ENCODE results near the gene NPSR1. TPM values are rescaled to one million over a fixed set of nuclear protein-coding genes. Genes with fewer than 3 reads are reported as not detected.

Gene NPSR1
- total and polyA plus RNA-seq, 9 of the 15 experiments (the other 6 are each of a cell fraction or from before 2014, with no cell fraction given) = not detected

DNA sequence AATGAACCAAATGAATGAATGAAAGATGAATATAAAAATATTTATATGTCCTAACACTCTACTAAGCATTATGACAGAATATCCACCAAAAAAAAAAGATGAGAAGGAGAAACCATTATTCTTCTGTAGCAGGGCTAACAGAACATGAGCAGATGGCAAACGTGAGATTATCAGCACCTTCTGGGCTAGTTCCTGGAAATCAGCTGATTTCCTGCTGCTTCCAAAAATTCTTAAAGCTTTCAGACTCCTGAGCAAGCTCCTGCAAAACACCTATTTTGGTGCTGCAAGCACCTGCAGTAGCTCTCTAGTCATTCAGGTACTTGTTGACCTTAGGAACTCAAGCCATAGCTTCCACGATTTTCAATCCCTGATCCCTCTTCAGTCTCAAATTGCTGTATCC, 51.8 kb downstream of the NPSR1 start (continued):
- TF ChIP-seq, protein P1, sequence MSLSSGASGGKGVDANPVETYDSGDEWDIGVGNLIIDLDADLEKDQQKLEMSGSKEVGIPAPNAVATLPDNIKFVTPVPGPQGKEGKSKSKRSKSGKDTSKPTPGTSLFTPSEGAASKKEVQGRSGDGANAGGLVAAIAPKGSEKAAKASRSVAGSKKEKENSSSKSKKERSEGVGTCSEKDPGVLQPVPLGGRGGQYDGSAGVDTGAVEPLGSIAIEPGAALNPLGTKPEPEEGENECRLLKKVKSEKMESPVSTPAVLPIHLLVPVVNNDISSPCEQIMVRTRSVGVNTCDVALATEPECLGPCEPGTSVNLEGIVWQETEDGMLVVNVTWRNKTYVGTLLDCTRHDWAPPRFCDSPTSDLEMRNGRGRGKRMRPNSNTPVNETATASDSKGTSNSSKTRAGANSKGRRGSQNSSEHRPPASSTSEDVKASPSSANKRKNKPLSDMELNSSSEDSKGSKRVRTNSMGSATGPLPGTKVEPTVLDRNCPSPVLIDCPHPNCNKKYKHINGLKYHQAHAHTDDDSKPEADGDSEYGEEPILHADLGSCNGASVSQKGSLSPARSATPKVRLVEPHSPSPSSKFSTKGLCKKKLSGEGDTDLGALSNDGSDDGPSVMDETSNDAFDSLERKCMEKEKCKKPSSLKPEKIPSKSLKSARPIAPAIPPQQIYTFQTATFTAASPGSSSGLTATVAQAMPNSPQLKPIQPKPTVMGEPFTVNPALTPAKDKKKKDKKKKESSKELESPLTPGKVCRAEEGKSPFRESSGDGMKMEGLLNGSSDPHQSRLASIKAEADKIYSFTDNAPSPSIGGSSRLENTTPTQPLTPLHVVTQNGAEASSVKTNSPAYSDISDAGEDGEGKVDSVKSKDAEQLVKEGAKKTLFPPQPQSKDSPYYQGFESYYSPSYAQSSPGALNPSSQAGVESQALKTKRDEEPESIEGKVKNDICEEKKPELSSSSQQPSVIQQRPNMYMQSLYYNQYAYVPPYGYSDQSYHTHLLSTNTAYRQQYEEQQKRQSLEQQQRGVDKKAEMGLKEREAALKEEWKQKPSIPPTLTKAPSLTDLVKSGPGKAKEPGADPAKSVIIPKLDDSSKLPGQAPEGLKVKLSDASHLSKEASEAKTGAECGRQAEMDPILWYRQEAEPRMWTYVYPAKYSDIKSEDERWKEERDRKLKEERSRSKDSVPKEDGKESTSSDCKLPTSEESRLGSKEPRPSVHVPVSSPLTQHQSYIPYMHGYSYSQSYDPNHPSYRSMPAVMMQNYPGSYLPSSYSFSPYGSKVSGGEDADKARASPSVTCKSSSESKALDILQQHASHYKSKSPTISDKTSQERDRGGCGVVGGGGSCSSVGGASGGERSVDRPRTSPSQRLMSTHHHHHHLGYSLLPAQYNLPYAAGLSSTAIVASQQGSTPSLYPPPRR (CRISPR knock-in tag; IDR thresholded peaks at IDR 0.05; ENCODE audit: borderline replicate concordance) = no peak
- TF ChIP-seq PRMT5 (CRISPR knock-in tag; IDR thresholded peaks at IDR 0.05) (no peak), MAZ (CRISPR knock-in tag; conservative IDR thresholded peaks at IDR 0.05 in 1 of 2, IDR thresholded peaks at IDR 0.05 in 1 of 2) (no peak), GATA2 (CRISPR knock-in tag; IDR thresholded peaks at IDR 0.05) (no peak), BACH1 (tag; IDR thresholded peaks at IDR 0.05) (no peak)

DNA sequence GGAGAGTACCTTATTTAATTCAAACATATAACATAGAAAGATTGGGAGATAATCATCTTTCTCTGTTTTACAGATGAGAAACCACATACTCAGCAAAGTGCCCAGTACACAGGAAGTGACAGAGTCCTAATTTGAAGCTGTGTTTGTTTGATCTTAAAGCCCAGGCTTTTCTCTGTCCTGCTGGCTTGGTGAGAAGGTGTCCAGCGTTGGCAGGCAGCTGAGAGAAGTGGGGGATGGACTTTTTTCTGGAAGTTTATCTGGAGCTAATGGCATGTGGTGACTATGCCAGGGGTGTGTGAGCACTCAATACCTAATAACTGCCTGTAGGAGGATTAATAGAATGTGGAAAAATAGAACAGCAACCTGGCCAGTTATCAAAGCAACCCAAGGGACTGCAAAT, 60.8 kb downstream of the NPSR1 start:
- FAIRE-seq (no peak), ATAC-seq (no peak), DNase-seq (ENCODE audit: extremely low read depth in 1 of 4, low spot score in 3 of 4) (no peak)
- Histone ChIP-seq H3K79me2 (ENCODE audit: control insufficient read depth, insufficient read depth, low read length) (no peaks in the 10 kb centered on the region), H3K9ac (ENCODE audit: insufficient read depth in 1 of 2, low read depth in 2 of 2, low read length in 2 of 2) (no peak overlapping the region), H3K9me3 (replicated peaks; ENCODE audit: control insufficient read depth, insufficient read depth, low read depth, low read length) (no peaks in the 10 kb centered on the region), H3K27ac (ENCODE audit: extremely low read depth, low read depth, low read length) (no peak overlapping the region), H3K4me2 (ENCODE audit: insufficient read depth, low read length) (no peak overlapping the region), H3K4me3 (no peak overlapping the region), H3K27me3 (ENCODE audit: control insufficient read depth in 2 of 2, insufficient read depth in 2 of 2, low read length in 2 of 2) (no peaks in the 10 kb centered on the region), H3K9me1 (ENCODE audit: control insufficient read depth, insufficient read depth, low read length) (no peaks in the 10 kb centered on the region), H3K36me3 (ENCODE audit: control insufficient read depth, insufficient read depth, low read length) (no peaks in the 10 kb centered on the region), H4K20me1 (replicated peaks; ENCODE audit: control insufficient read depth, insufficient read depth, low read length) (no peaks in the 10 kb centered on the region), H2AFZ (ENCODE audit: low read depth, low read length) (no peak overlapping the region), H3K4me1 (replicated peaks in 1 of 2; ENCODE audit: control insufficient read depth in 2 of 2, insufficient read depth in 2 of 2, low read length in 2 of 2) (no peaks in the 10 kb centered on the region)
- WGBS (ENCODE audit: insufficient coverage, low coverage, missing lambda C conversion rate) = 0% methylated on average over 1 of the region's 1 CpG
- ChIA-PET POLR2A (no interaction called here), CTCF (ENCODE audit: low intra/inter-chr PET ratio) (no interaction called here)
- no TSS peak for BruUV-seq (replicated peaks)
- intact Hi-C loops (cut with micrococcal nuclease) (no loop called here), in situ Hi-C loops (cut with MboI) (no loop called here)
- TF ChIP-seq, protein P2, sequence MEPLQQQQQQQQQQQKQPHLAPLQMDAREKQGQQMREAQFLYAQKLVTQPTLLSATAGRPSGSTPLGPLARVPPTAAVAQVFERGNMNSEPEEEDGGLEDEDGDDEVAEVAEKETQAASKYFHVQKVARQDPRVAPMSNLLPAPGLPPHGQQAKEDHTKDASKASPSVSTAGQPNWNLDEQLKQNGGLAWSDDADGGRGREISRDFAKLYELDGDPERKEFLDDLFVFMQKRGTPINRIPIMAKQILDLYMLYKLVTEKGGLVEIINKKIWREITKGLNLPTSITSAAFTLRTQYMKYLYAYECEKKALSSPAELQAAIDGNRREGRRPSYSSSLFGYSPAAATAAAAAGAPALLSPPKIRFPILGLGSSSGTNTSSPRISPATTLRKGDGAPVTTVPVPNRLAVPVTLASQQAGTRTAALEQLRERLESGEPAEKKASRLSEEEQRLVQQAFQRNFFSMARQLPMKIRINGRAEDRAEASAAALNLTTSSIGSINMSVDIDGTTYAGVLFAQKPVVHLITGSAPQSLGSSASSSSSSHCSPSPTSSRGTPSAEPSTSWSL (CRISPR knock-in tag; IDR thresholded peaks at IDR 0.05; ENCODE audit: borderline replicate concordance) = no peak
- TF ChIP-seq, protein P3, sequence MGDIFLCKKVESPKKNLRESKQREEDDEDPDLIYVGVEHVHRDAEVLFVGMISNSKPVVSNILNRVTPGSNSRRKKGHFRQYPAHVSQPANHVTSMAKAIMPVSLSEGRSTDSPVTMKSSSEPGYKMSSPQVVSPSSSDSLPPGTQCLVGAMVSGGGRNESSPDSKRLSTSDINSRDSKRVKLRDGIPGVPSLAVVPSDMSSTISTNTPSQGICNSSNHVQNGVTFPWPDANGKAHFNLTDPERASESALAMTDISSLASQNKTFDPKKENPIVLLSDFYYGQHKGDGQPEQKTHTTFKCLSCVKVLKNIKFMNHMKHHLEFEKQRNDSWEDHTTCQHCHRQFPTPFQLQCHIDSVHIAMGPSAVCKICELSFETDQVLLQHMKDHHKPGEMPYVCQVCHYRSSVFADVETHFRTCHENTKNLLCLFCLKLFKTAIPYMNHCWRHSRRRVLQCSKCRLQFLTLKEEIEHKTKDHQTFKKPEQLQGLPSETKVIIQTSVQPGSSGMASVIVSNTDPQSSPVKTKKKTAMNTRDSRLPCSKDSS (IDR thresholded peaks at IDR 0.05; ENCODE audit: low read depth, partially characterized antibody) = no peak
- TF ChIP-seq SMAD1 (IDR thresholded peaks at IDR 0.05; ENCODE audit: low read depth, low read length, partially characterized antibody) = no peak
- no peak for TF ChIP-seq ZNF589 (CRISPR knock-in tag; IDR thresholded peaks at IDR 0.05; ENCODE audit: low read depth)
- TF ChIP-seq, protein P4, sequence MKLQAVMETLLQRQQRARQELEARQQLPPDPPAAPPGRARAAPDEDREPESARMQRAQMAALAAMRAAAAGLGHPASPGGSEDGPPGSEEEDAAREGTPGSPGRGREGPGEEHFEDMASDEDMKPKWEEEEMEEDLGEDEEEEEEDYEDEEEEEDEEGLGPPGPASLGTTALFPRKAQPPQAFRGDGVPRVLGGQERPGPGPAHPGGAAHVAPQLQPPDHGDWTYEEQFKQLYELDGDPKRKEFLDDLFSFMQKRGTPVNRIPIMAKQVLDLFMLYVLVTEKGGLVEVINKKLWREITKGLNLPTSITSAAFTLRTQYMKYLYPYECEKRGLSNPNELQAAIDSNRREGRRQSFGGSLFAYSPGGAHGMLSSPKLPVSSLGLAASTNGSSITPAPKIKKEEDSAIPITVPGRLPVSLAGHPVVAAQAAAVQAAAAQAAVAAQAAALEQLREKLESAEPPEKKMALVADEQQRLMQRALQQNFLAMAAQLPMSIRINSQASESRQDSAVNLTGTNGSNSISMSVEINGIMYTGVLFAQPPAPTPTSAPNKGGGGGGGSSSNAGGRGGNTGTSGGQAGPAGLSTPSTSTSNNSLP (IDR thresholded peaks at IDR 0.05; ENCODE audit: borderline replicate concordance, low read depth, low read length) = no peak

All from K562 (cell line).